NCI-H1694 (cell line): ENCODE data around the gene RUFY1.
"Not testable (repeated sequence)": the region's sequence is repeated elsewhere in the genome, so short reads cannot be mapped to it uniquely, and the experiment has no call there.

ENCODE experiments used
- DNase-seq: peaks from one replicate; lab custom pipeline; 2025; lab: John Stamatoyannopoulos, UW

The RUFY1 gene, protein sequence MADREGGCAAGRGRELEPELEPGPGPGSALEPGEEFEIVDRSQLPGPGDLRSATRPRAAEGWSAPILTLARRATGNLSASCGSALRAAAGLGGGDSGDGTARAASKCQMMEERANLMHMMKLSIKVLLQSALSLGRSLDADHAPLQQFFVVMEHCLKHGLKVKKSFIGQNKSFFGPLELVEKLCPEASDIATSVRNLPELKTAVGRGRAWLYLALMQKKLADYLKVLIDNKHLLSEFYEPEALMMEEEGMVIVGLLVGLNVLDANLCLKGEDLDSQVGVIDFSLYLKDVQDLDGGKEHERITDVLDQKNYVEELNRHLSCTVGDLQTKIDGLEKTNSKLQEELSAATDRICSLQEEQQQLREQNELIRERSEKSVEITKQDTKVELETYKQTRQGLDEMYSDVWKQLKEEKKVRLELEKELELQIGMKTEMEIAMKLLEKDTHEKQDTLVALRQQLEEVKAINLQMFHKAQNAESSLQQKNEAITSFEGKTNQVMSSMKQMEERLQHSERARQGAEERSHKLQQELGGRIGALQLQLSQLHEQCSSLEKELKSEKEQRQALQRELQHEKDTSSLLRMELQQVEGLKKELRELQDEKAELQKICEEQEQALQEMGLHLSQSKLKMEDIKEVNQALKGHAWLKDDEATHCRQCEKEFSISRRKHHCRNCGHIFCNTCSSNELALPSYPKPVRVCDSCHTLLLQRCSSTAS

DNA sequence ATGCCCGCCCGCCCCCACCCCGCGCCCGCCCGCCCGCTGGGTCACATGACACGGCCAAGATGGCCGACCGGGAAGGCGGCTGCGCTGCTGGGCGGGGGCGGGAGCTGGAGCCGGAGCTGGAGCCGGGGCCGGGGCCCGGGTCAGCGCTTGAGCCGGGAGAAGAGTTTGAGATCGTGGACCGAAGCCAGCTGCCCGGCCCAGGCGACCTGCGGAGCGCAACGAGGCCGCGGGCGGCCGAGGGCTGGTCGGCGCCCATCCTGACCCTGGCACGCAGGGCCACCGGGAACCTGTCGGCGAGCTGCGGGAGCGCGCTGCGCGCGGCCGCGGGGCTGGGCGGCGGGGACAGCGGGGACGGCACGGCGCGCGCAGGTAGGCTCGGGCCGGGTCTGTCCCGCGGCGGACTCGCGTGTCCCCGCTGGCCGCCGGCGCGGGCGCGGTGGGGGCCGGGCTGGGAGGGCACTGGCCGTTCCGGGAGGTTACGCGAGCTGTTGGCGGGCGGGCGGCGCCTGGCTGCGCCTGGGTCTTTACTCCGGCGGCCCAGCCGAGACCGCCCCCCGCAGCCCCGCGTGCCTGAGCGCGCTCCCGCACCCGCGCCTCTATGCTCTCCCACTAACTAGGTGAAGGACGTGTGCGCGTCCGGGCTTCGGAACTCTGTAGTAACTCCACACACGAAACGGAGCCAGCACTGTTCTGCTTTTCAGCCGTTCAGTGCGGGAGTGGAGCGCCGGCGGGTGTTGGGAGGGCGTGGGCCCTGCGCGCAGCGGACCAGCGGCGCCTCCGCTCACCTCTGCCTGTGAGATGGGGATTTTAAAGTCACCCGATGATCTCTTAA lies at the start of gene RUFY1:
RUFY1 (plus strand) TSS at position 44 of the 832 bp plus-strand sequence; CDS start at position 60, 16 bp downstream.
- DNase-seq, result peak; percentile 29

DNA sequence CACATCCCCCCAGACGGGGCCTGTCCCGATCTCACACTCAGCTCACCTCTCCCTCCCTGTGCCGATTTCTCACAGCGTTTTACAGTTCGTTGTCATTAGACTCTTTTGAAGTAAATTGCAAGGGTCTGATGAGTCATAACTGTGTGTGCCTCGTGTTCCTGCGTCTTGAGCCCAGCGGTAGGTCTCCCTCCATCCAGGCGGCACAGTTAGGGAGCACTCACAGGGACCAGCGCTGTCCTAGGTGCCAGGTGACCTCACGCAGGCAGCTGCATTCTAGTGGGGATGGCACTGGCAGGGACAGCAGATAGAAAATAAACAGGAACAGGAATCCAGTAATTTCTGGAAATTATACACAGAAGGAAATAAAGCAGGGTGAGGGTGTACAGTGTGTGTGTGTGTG lies 48.4 kb upstream of the RUFY1 start:
- not testable (repeated sequence) for DNase-seq

DNA sequence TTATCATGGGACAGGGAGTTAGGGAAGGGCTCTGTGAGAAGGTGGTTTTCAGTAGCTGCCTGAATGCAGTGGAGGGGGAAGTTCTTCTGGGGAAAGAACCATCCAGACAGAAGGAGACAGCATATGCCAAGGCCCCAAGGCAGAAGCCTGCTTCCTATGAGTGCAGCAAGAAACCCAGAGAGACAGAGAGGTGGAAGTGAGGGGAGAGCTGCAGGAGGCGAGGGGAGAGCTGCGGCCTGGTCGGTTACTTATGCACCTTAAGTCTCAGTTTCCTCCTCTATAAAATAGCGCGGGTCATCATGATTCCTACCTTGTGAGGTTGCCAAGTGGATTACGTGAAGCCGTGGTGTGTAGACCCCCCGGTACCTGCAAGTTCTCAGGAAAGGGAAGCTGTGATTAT lies 47.9 kb upstream of the RUFY1 start:
- DNase-seq, result not testable (repeated sequence)

DNA sequence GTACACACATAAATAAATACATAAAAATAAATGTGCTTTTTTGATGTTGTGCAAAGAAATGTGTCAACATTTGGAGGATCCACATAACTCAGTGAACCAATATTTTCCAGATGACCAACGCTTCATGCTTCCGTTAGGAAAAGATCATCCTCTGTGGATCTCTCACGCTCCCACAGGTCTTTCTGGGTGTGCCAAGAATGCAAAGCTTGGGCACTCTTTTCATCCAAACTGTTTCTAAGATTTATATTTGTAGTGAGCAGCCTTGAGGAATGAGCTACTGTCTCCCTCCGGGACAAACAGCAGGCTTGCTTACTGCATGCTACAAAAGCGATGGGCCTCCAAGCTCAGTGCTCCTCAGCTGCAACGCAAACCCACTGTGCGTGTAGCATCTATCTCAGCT lies 46.2 kb upstream of the RUFY1 start:
- DNase-seq, result no peak

DNA sequence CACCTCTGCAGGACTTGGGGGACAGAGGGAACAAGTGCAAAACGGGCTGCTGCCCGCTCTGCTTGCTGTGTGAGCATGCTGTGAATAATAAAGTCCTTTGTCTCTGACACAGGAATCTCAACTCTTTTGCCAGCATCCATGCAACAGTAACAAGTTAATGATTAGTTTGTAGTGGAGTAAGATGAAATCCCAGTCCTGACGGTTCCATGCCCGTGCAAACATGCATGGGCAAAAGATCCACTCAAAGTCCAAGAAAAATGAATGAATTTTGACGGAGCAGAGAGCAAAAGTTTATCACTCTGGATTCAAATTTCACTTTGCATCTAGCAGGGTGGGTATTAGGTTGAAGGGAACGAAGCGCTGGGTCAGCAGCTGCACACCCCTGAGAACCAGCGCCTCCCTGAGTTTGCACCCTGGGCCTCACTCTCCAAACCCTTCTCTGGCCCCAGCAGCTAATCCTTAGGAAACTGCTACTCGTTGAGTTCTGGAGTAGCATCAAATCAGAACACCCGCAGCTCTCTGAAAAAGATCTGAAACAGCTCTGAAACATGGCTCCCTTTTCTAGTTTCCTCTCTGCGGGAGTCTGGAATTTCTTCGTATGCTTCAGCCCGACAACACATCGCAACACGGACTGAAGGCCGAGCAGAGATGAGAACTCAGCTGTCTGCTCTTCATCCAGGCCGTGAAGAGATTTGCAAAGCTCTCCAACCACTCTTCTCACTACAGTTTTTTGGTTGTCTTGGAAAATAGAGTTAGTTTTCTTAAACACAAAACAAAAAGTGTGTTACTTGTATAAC lies 45.6 kb upstream of the RUFY1 start:
- DNase-seq, result no peak

DNA sequence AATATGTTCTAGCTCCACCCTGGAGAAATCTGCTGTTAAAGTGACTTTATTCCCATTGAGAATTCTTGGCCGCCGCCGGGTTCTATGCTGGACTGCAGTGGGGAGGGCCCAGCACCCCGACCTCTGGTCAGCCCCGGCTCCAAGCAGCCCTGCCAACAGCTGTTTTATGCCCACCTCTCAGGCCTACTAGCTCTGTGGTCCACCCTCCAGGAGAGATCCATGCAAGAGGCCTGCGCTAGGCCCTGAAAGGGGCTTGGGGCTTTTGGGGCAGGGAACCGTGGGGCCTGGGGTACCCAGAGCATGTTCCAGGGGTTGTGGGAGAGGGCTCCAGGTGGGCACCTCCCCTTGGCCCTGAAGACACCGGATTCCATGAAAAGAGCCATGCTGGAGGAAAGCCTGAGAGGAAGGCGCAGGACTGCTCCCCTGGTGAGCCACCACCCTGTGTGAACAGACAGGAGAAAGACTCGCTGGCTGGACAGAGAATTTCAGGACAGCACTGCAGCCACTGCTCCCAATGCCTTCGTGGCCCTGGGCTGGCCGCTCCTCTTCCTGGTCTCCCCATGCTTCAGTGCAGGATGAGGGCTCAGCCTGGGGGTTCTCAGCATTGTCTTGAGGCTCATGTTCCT lies 44.6 kb upstream of the RUFY1 start:
- DNase-seq, result no peak

DNA sequence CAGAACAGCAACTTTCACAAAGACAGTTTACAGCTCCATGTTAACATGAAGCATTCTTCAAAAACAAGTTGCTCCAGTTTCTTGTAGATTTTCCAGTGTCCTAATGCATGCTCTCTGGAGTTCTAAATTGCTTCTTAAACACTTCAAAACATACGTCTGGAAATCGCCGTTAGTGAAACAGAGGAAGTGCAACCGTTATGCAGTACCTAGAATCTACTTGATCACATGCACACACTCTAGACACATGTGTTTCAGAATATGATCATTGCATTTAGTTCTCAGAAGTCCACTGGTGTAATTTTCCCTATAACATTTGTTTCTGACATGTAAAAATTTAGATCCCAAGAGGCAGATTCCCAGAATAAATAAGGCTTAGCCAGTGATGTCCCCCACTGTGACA lies 41.1 kb upstream of the RUFY1 start:
- DNase-seq, result no peak

DNA sequence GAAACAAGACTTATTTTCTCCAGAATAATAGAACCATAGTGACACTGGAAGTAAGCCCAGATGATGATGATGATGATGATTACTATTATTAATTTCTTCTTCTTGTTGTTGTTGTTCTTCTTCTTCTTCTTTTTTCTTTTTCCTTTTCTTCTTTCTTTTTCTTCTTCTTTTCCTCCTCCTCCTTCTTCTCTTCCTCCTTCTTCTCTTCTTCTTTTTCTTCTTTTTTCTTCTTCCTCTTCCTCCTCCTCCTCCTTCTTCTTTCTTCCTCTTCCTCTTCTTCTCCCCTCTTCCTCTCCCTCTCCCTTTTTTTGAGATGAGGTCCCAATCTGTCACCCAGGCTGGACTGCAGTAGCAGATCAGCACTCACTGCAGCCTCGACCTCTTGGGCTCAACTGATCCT lies 40.5 kb upstream of the RUFY1 start:
- DNase-seq, result no peak

DNA sequence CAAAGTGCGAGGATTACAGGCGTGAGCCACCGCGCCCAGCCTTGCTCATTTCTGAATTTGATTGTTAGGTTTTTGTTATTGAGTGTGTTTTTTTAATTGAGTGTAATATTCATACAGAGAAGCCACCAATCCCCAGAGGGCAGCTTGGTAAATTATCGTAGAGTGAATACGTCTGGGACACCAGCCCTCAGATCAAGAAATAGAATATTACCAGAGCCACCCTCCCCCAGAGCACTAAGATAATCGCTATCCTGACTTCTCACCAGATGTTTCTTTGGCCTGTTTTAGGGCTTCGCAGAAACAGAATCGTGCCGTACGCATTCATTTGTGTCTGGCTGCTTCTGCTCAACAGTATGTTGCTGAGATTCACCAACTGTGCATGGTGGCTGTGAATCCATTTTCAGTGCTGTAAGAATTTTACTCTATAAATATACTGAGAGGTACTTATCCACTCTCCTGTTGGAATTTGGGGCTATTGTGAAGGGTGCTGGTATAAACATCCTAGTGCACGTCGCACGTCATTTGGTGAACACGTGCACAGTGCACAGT lies 37.8 kb upstream of the RUFY1 start:
- DNase-seq, result no peak

DNA sequence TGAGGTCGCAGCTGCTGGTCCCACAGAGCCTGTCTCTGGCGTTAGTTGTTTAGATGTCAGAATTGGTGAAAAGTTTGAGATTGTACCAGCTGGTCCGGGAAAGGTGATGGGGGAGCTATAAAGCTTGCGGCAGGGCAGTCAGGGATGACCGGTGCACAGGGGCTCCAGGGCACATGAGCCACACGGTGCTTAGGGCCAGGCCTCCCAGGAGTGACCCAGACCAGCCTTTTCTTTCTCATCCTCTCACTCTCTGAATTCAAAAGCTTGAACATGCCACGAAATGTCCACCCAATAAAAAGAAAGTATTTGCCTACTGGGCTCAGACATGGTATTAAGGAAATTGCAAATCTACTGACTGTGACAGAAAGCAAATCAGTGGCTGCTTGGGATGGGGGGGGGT lies 34.9 kb upstream of the RUFY1 start:
- DNase-seq, result not testable (repeated sequence)

DNA sequence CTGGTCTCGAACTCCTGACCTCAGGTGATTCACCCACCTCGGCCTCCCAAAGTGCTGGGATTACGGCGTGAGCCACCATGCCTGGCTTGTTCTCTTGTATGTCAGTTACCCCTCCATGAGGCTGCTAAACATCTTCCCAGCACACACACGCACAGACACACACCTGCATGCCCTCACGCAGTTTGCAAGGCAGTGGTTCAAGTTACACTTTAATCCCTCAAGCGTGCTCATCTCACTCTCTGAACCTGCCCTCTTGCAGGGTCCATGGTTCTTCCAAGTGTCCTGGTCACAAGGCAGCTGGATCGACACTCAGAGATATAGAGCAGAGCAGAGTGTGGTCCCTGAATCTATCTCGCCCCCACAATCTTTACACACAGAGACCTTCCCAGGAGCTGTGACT lies 34.1 kb upstream of the RUFY1 start:
- no peak for DNase-seq

DNA sequence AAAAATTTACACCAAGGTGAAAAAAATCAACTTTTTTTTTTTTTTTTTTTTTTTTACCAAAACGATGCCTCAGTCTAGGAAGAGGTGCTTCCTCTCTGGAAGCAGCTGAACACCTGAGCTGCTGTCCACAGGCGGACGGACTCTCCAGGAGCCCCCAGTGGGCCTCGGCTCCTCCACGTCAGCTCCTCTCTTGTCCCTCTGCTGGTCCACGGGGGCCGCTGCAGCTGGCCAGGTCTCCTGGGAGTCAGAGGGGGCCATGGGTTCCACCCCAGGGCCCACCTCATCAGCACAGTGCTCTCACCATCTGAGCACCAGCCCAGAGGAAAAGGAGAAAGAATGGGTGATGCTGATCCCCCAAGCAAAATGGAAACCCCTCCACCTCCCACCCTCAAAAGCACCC lies 32.6 kb upstream of the RUFY1 start:
- not testable (repeated sequence) for DNase-seq

DNA sequence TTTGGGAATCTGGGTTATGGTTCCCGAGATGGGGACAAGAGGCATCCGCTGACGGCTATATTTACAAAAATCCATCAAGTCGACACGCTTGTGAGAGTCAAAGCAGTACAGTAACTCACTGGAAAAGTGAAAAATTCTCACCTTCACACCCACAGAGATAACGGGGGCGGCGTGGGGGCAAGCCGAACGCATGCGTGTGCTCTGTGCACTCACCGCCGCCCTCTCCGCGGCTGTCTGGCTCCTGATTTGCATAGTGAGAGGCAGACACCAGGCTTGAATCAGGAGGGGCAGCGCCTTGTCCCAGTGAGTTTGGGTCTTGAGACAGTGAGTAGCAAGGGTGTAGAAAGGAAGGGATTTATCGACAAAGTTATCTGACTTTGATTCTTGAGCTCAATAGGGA lies 32.0 kb upstream of the RUFY1 start:
- not testable (repeated sequence) for DNase-seq

DNA sequence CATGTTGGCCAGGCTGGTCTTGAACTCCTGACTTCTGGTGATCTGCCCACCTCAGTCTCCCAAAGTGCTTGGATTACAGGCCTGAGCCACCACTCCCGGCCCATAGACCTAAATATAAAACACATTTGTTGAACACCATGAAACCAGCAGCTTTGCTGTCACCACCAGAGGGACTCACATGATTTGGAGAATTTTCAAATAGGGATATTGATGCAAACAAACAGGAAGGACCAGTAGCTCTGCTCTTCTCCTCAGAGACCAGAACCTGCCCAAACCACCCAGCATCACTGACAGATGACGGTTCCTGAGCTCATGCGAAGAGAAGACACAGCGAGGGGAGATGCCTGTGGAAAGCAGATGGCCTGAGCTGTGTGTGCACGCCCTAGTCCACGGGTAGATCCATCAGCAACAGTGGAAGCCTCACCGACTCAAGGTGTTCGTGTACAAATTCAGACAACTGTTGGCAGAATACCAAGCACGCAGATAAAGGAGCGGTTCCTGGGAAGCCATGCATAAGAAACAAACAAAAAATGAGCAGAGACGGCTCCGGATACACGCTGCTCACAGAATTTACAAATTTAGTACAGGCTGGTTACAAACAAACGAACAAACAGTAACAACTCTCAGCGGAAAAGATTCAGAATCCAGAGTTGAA lies 30.8 kb upstream of the RUFY1 start:
- peak; percentile 46 for DNase-seq

DNA sequence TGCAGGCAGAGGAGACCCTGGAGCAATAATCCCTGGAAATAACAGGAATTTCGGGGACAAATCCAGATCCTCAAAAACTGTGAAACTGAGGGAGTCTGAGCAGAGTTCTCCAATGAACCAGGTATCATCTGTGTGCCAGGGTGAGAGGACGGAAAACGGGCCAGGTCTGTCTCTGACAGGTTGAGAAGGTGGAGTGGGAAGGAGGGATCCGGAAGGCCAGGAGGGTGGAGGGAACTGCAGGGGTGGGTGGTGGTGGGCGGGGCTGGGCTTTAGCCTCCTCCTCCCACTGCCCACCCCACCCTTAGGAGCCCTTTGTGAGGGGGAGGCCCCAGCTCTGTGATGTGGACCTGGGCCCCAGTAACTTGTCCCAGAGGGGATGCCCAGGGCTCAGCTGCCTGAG lies 28.2 kb upstream of the RUFY1 start:
- not testable (repeated sequence) for DNase-seq

DNA sequence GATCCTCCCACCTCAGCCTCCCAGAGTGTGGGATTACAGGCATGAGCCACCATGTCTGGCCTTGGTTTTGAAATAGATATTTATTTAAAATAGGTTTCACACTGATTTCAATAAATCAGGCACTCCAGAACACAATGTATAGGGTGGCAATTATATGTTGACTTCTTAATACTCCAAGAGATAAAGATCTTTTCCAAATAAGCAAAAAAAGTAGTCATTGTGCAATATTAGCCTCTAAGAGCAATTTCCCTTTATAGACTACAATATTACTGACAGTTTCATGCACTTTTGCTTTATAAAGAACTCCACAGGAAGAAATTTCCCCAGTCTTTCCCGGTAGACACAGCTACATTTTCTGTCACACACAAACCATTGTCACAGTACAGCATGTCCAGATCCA lies 23.4 kb upstream of the RUFY1 start:
- DNase-seq, result no peak

DNA sequence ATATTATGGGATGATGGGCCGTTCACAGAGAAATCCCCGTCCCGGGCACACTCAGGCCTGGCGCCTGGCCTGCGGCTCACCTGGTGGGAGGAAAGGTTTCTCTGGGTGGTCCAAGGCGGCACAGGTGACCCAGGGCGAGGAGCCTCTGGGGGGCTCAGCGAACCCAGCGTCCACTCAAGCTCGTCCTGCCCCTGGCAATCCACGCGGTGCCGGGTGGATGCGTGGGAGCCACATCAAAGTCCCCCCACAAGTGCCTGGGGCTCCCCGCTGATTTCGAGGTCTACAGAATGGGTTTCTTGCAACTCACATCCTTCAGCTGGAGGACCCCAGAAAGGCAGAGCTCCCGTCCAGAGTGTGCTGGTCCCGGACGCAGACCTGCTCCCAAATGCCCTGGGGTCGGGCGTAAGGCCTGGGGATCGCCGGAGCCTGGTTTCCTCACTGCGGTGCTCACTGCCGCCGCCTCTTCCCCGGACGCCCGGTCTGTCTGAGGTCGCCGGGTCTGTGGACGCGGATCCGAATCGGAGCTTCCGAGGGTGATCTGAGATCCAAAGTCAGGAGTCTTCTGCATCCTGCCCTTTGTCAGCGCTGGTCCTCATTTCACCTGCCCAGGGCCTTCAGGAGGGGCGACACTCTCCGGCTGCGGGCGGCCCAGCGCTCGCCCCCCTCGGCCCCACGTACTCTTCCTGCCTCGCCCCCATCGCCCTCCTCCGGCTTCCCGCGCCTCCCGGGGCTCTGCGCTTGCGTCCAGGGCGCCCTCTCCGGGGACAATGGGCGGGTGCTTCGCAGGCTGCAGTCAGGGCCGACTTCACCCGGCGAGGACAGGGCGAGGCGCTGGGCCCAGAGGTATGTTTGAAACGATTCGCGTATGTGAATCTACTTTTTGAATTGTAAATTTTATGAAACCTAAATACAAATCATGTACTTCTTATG lies 20.0 kb upstream of the RUFY1 start:
- DNase-seq, result no peak

DNA sequence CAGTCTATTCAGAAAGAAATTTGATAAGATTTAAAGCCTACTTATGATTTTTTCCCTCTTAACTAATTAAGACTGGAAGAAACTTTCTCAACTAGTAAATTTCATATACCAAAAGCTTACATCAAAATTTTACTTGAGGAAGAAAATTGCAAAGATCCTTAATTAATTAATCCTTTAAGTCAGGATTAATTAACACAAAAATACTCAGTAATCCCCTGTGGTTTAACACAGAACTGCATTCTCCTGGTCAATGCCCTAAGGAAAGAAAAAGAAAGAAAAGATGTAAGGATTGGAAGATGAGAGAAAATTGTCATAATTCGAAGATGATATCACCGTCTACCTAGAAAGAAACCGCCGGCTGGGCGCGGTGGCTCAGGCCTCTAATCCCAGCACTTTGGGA lies 17.3 kb upstream of the RUFY1 start:
- DNase-seq, result no peak

DNA sequence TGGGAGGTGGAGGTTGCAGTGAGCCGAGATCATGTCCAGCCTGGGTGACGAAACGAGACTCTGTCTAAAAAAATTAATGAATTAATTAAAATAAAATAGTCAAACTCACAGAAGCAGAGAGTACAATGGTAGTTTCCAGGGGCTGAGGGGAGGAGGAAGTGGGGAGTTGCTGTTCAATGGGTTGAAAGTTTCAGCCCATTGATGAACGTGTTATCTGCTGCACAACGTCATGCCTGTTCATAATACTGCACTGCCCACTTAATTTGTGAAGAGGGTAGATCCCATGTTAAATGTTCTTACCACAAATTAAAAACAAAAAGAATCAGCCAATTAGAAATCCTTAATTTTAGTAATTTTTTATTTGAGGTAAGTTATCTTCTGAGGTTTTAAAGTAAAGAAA lies 16.4 kb upstream of the RUFY1 start:
- no peak for DNase-seq
